ENCODE data around the gene API5.

Gene API5

DNA sequence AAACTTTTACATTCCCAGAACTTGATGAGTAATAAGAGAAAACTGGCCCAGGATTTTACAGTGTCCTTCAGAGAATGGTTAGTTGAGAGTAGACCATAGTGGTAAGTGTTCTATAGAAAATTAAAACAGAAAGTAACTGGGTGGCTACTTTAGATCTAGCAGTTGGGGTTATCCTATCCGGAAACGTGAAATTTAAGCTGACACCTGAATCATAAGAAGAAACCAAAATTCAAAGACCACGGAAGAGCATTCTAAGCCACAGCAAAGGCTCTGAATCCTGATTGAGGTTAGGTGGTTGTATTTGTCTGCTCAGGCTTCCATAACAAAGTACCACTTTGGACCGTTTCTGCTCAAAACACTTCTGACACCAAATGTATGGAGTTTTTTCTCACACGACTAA, 80.9 kb downstream of the API5 start:
- TF ChIP-seq ZFP30 (CRISPR knock-in tag; IDR thresholded peaks at IDR 0.05) (no peak), TOX (CRISPR knock-in tag; IDR thresholded peaks at IDR 0.05; ENCODE audit: borderline replicate concordance) (no peak), GLIS3 (CRISPR knock-in tag; IDR thresholded peaks at IDR 0.05) (no peak), CSDC2 (CRISPR knock-in tag; IDR thresholded peaks at IDR 0.05) (no peak)
- TF ChIP-seq, protein P1, sequence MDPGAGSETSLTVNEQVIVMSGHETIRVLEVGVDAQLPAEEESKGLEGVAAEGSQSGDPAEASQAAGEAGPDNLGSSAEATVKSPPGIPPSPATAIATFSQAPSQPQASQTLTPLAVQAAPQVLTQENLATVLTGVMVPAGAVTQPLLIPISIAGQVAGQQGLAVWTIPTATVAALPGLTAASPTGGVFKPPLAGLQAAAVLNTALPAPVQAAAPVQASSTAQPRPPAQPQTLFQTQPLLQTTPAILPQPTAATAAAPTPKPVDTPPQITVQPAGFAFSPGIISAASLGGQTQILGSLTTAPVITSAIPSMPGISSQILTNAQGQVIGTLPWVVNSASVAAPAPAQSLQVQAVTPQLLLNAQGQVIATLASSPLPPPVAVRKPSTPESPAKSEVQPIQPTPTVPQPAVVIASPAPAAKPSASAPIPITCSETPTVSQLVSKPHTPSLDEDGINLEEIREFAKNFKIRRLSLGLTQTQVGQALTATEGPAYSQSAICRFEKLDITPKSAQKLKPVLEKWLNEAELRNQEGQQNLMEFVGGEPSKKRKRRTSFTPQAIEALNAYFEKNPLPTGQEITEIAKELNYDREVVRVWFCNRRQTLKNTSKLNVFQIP (CRISPR knock-in tag; IDR thresholded peaks at IDR 0.05; ENCODE audit: borderline replicate concordance, low read depth), result no peak
- no peak for ATAC-seq

DNA sequence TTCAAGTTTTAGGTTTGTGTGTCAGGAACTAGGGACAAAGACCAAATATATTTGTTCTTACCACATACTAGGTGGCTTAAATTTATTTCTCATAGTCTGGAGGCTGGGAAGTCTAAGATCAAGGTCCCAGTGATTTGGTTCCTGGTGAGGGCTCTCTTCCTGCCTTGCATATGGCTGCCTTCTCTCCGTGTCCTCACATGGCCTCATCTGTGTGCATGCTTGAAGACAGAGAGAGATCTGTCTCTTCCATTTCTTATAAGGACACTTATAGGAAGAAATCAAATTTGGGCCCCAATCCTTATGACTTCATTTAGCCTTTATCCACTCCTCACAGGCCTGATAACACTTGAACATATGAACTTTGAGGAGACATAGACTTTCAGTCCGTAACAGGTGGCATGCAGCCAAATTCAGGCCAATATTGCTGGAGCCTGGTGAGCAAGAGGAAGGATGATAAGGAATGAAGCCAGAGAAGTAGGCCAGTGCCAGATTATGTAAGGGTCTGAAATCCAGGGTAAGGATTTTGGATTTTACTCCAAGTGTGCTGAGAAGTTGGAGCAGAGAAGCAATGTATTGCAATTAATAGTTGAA, 82.1 kb downstream of the API5 start:
- ATAC-seq, result no peak
- no peak for TF ChIP-seq CSDC2 (CRISPR knock-in tag; IDR thresholded peaks at IDR 0.05)
- TF ChIP-seq ZNF70 (CRISPR knock-in tag; IDR thresholded peaks at IDR 0.05), result no peak
- no peak for TF ChIP-seq GLIS3 (CRISPR knock-in tag; IDR thresholded peaks at IDR 0.05)
- no peak for TF ChIP-seq BACH2 (CRISPR knock-in tag; IDR thresholded peaks at IDR 0.05; ENCODE audit: borderline replicate concordance)
- TF ChIP-seq, protein P2, sequence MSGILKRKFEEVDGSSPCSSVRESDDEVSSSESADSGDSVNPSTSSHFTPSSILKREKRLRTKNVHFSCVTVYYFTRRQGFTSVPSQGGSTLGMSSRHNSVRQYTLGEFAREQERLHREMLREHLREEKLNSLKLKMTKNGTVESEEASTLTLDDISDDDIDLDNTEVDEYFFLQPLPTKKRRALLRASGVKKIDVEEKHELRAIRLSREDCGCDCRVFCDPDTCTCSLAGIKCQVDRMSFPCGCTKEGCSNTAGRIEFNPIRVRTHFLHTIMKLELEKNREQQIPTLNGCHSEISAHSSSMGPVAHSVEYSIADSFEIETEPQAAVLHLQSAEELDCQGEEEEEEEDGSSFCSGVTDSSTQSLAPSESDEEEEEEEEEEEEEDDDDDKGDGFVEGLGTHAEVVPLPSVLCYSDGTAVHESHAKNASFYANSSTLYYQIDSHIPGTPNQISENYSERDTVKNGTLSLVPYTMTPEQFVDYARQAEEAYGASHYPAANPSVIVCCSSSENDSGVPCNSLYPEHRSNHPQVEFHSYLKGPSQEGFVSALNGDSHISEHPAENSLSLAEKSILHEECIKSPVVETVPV (CRISPR knock-in tag; IDR thresholded peaks at IDR 0.05), result no peak
- no peak for TF ChIP-seq PPARA (CRISPR knock-in tag; IDR thresholded peaks at IDR 0.05; ENCODE audit: borderline replicate concordance)
- TF ChIP-seq RARB (CRISPR knock-in tag; IDR thresholded peaks at IDR 0.05), result no peak
- TF ChIP-seq ZFP30 (CRISPR knock-in tag; IDR thresholded peaks at IDR 0.05), result no peak
- no peak for TF ChIP-seq ARNTL (CRISPR knock-in tag; IDR thresholded peaks at IDR 0.05; ENCODE audit: borderline replicate concordance, low read depth)
